ENCODE data around the gene RPS2.

- TF ChIP-seq CBFB (CRISPR knock-in tag; IDR thresholded peaks at IDR 0.05; ENCODE audit: low read depth) (no peak), USF2 (CRISPR knock-in tag; IDR thresholded peaks at IDR 0.05) (no peak), CTCF (IDR thresholded peaks at IDR 0.05) (no peak), STAT6 (CRISPR knock-in tag; conservative IDR thresholded peaks at IDR 0.05; ENCODE audit: low read depth) (no peak), MYBL2 (CRISPR knock-in tag; IDR thresholded peaks at IDR 0.05) (no peak), FOXJ3 (CRISPR knock-in tag; IDR thresholded peaks at IDR 0.05; ENCODE audit: borderline replicate concordance) (no peak), SP1 (CRISPR knock-in tag; conservative IDR thresholded peaks at IDR 0.05) (no peak), HMGXB4 (CRISPR knock-in tag; IDR thresholded peaks at IDR 0.05) (no peak), PREB (CRISPR knock-in tag; IDR thresholded peaks at IDR 0.05; ENCODE audit: borderline replicate concordance) (no peak), ZNF281 (CRISPR knock-in tag; IDR thresholded peaks at IDR 0.05) (no peak), NFYB (CRISPR knock-in tag; conservative IDR thresholded peaks at IDR 0.05; ENCODE audit: low read depth) (no peak), PRDM15 (CRISPR knock-in tag; IDR thresholded peaks at IDR 0.05) (no peak), OVOL2 (CRISPR knock-in tag; IDR thresholded peaks at IDR 0.05; ENCODE audit: borderline replicate concordance) (no peak)
These were observed 19.9 kb downstream of the RPS2 start for GRCh38 chr16:1944612-1945199.
